Kidney epithelial cell (primary cell): ENCODE results near the gene TMEM184A. TPM values are rescaled to one million over a fixed set of nuclear protein-coding genes. Genes with fewer than 3 reads are reported as not detected.

Experiments
- DNase-seq: peaks from one replicate; pipeline ENCODE4 v3.0.0-alpha.2; 2010; ENCODE audit warnings: low read depth
- H3K27me3 ChIP-seq: 2 replicates; pipeline ENCODE4 v1.6.0; 2011; ENCODE audit warnings: low read length; ENCODE audit not compliant: control insufficient read depth, insufficient read depth
- H3K36me3 ChIP-seq: 2 replicates; pipeline ENCODE4 v1.5.1; 2011; ENCODE audit warnings: low read length; ENCODE audit not compliant: control insufficient read depth, insufficient read depth
- H3K4me3 ChIP-seq: 2 replicates; pipeline ENCODE4 v1.5.1; 2011; ENCODE audit warnings: low read depth, mild to moderate bottlenecking, control low read depth, low read length
- total RNA-seq: library from RNA; depleted of rRNA; stranded (reverse); fragments of >200 nt; gene quantifications from 2 replicates; pipeline ENCODE4 v1.2.3, GENCODE V29; 2015
- TF ChIP-seq, protein P1 (sequence below): IDR thresholded peaks from 2 replicates; pipeline ENCODE4 v1.5.1; 2011; ENCODE audit warnings: mild to moderate bottlenecking, moderate library complexity, low read length, control low read depth, inconsistent platforms; ENCODE audit not compliant: insufficient read depth, poor library complexity, severe bottlenecking

The TMEM184A gene
- total RNA-seq, 1 donor from 2014 or later: 5.7 TPM

DNA sequence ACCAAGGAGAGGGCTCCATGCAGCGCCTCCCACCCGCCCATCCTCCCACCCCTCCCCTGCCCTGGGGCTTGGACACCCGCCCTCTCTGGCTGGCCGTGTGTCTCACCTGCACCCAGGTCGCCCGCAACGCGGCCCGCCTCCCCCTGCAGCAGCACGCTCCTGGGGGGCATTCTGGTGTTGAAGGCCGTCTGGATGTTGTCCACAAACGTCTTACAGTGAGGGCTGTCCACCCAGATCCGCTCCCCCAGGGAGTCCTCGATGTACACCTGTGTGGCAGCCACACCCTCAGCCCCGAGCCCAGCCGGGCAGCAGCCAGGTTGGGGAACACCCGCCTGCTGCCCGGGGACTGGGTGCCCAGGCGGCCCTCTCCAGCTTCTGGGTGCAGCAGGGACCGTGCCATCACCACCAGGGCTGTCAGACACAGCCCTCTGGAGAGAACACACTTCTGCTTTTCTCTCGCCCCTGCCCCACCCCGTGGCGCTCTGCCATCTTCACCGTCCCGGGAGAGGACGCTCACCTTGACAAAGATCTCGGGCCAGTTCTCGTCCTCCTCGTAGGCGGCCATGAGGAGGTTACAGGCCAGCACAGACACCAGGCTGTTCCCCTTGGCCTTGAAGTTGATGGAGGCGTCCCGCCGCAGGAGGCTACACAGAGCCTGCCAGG lies 56.5 kb downstream of the TMEM184A start:
- H3K27me3 ChIP-seq: no peaks in the 10 kb centered on the region
- no peak for DNase-seq
- TF ChIP-seq, protein P1, sequence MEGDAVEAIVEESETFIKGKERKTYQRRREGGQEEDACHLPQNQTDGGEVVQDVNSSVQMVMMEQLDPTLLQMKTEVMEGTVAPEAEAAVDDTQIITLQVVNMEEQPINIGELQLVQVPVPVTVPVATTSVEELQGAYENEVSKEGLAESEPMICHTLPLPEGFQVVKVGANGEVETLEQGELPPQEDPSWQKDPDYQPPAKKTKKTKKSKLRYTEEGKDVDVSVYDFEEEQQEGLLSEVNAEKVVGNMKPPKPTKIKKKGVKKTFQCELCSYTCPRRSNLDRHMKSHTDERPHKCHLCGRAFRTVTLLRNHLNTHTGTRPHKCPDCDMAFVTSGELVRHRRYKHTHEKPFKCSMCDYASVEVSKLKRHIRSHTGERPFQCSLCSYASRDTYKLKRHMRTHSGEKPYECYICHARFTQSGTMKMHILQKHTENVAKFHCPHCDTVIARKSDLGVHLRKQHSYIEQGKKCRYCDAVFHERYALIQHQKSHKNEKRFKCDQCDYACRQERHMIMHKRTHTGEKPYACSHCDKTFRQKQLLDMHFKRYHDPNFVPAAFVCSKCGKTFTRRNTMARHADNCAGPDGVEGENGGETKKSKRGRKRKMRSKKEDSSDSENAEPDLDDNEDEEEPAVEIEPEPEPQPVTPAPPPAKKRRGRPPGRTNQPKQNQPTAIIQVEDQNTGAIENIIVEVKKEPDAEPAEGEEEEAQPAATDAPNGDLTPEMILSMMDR: no peak
- no peak overlapping the region for H3K4me3 ChIP-seq
- H3K36me3 ChIP-seq: peaks cover under 1% of the 10 kb centered on the region

DNA sequence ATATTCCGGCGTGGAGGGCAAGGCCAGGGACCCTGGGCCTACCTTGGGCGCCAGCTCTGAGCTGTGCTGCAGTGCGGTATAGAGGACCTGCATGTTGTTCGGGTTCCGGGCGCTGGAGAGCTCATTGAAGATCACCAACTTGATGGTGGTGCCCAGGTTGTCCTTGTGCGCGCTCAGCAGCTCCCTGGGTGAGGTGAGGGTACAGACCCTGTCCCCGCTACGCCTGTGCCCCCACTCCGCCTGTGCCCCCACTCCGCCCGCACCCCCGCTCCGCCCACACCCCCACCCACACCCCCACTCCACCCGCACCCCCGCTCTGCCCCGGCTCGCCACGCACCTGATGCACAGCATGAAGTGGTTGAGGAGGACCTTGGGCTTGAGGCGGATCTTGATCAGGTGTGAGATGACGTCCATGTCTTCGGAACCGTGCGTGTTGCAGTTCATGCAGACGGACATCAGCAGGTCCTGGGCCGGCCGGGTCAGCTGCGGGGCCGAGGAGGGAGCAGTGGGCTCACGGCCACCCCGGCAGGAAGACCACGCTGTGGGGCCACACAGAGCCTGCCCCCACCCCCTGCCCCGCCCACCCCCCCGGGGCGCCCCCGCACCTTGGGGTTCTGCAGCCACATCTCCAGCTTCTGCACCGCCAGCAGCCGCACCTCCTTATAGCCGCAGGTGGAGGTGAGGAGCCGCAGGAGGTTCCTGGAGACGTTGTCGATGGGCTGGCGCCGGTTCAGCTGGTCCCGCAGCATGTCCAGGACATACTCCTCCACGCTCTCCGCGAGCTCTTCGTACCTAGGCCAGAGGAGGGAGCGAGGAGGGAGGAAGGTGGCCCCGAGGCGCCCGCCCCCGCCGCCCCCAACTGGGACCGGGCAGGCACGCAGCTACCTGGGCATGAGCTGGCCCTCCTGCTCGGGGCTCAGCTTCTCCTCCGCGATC lies 57.4 kb downstream of the TMEM184A start:
- no peak overlapping the region for H3K4me3 ChIP-seq
- TF ChIP-seq, protein P1: no peak
- no peak for DNase-seq
- H3K36me3 ChIP-seq: peaks cover 1% of the 10 kb centered on the region
- no peaks in the 10 kb centered on the region for H3K27me3 ChIP-seq

DNA sequence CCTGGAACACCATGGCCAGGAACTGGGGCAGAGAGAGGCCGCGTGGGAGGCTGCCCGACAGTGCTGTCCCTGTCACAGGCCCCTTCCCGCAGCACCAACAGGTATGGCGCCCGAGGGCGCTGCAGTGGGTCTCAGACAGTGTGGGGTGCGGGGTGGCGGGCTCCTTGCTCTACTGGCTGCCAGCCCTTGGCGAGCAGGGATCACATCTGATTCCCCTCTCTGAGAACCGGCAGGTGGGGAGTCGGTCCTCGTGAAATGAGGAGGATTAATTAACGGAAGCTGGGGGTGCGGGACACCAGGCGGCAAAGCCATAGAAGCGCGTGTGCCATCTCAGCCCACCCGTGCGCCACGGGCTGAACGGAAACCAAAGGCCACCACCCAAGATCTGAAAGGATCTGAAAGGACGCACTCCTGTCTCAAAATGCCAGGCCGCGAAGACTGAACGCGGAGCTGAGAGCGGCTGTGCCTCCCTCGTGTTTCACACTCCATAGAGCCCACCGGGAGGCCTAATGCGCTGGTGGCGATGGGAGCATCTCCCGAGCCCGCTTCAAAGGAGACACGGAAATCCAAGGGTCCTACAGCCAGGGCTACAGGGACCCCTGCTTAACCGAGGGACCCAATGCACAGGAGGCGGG lies 58.6 kb downstream of the TMEM184A start:
- DNase-seq: no peak
- no peak overlapping the region for H3K4me3 ChIP-seq
- TF ChIP-seq, protein P1: no peak
- H3K36me3 ChIP-seq: peaks cover 1% of the 10 kb centered on the region
- H3K27me3 ChIP-seq: no peaks in the 10 kb centered on the region

DNA sequence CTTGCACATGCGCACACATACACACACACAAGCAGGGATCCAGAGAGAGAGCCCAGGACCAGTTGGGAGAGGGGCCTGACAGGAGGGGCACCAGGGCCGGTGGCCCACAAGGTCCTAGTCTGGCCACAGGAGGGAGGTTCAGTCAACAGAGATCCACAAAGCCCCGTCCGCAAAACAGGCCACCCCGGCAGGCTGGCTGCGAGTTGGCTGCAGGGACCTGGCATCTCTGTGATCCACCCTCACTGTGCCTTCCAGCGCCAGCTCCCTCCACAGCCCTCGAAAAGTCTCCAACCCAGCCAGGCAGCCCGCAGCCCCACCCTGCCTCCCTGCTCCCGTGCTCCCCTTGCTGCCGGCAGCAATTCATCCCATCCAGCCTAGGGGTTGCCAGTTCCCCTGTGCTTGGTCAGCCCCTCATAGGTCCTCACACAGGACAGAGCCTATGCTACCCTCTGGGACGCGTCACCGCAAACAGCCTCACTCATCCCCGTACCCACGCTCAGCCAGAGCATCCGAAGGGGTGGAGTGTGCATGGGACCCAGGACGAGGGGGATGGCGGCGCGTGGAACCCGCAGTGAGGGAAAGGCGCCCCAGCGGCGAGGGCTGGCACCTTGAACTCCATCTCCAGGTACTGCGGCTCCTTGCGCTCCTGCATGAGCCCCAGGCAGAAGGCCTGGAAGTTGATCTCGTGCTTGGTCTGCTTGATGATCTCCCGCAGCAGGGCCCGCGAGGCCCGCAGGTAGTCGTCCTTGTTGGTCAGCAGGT lies 59.3 kb downstream of the TMEM184A start:
- H3K4me3 ChIP-seq: no peak overlapping the region
- no peaks in the 10 kb centered on the region for H3K27me3 ChIP-seq
- no peak for DNase-seq
- H3K36me3 ChIP-seq: peaks cover 1% of the 10 kb centered on the region
- TF ChIP-seq, protein P1: no peak

DNA sequence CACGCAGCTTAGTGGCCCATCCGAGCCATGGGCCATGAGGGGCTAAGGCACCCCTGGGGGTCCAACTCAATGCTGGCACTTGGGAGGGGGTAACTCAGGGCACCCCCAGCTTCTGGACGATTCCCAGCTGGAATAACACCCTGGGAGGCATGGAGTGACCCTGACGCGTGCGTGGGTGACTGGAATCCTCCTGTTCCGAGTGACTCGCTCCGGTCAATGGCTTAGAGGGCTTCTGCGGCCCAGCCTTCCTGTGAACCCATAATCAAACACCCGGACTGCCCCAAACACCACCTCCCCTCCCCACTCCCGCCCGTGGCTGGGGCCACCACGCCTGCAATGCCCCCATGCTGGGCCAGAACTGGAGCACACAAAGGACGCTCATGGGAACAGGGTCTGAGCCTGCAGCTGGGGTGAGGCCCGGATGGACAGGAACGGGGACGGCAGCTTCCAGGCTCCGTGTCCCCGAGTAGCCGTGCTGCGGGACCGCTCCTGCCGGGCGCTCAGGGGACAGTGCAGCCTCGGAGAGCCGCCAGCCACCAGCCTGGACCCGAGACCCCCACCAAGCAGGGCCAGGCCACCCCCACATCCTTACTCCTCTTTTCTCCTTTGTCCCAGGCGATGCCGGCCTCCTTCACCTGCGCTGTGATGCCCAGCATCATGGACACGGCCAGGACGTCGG lies 60.3 kb downstream of the TMEM184A start:
- no peaks in the 10 kb centered on the region for H3K27me3 ChIP-seq
- TF ChIP-seq, protein P1: no peak
- H3K36me3 ChIP-seq: peaks cover 1% of the 10 kb centered on the region
- no peak for DNase-seq
- H3K4me3 ChIP-seq: no peak overlapping the region
